ENCODE data around the gene MACROD1.

MACROD1 gene

GRCh38 chr11:64131683-64132190 is 34.2 kb downstream of the MACROD1 start:
- DNase-seq (ENCODE audit: low spot score): no peak

GRCh38 chr11:64130618-64131017 is 35.3 kb downstream of the MACROD1 start:
- DNase-seq (ENCODE audit: low spot score): no peak

- DNase-seq (ENCODE audit: low spot score): no peak
These were observed 36.5 kb downstream of the MACROD1 start for GRCh38 chr11:64129403-64129802.

GRCh38 chr11:64128255-64129006 is 37.5 kb downstream of the MACROD1 start:
- no peak for DNase-seq (ENCODE audit: low spot score)

GRCh38 chr11:64127267-64128072 is 38.4 kb downstream of the MACROD1 start:
- no peak for DNase-seq (ENCODE audit: low spot score)

GRCh38 chr11:64126796-64127195 is 39.1 kb downstream of the MACROD1 start:
- DNase-seq (ENCODE audit: low spot score): no peak

GRCh38 chr11:64126371-64126770 is 39.5 kb downstream of the MACROD1 start:
- DNase-seq (ENCODE audit: low spot score): no peak

GRCh38 chr11:64125676-64126075 is 40.2 kb downstream of the MACROD1 start:
- DNase-seq (ENCODE audit: low spot score): no peak

- DNase-seq (ENCODE audit: low spot score): no peak
These were observed 41.8 kb downstream of the MACROD1 start for GRCh38 chr11:64124147-64124546.

- DNase-seq (ENCODE audit: low spot score): no peak
These were observed 42.2 kb downstream of the MACROD1 start for GRCh38 chr11:64123679-64124078.

- DNase-seq (ENCODE audit: low spot score): no peak
These were observed 43.2 kb downstream of the MACROD1 start for GRCh38 chr11:64122411-64123410.

- no peak for DNase-seq (ENCODE audit: low spot score)
These were observed 44.1 kb downstream of the MACROD1 start for GRCh38 chr11:64121663-64122410.

GRCh38 chr11:64120951-64121569 is 44.9 kb downstream of the MACROD1 start:
- no peak for DNase-seq (ENCODE audit: low spot score)

- DNase-seq (ENCODE audit: low spot score): no peak
These were observed 46.2 kb downstream of the MACROD1 start for GRCh38 chr11:64119700-64120099.

GRCh38 chr11:64118876-64119665 is 46.8 kb downstream of the MACROD1 start:
- DNase-seq (ENCODE audit: low spot score): no peak

GRCh38 chr11:64117763-64118459 is 48.0 kb downstream of the MACROD1 start:
- no peak for DNase-seq (ENCODE audit: low spot score)

GRCh38 chr11:64115531-64116522 is 50.1 kb downstream of the MACROD1 start:
- no peak for DNase-seq (ENCODE audit: low spot score)

GRCh38 chr11:64114231-64114630 is 51.7 kb downstream of the MACROD1 start:
- DNase-seq (ENCODE audit: low spot score): no peak

All from hematopoietic multipotent progenitor cell treated with erythropoietin and hydrocortisone succinate and interleukin-3 and kit ligand, for 15 days (in vitro differentiated cells).